Panc1 (cell line): ENCODE results near the gene IL1RAPL1.

Experiments
- POLR2AphosphoS5 ChIP-seq: IDR thresholded peaks from 2 replicates; pipeline ENCODE4 v1.6.1; 2012; ENCODE audit warnings: mild to moderate bottlenecking, low read depth, low read length, moderate library complexity
- SIN3A ChIP-seq: IDR thresholded peaks from 2 replicates; pipeline ENCODE4 v1.6.1; 2012; ENCODE audit warnings: low read depth, mild to moderate bottlenecking, low read length, moderate library complexity, borderline replicate concordance; ENCODE audit not compliant: insufficient read depth
- TCF7L2 ChIP-seq: IDR thresholded peaks from 2 replicates; pipeline ENCODE4 v1.6.1; 2011; ENCODE audit warnings: mild to moderate bottlenecking, low read depth, low read length, inconsistent platforms
- TF ChIP-seq, protein P1 (sequence below): fragments of 450-650 bp; IDR thresholded peaks from 2 replicates; pipeline ENCODE4 v1.5.1; 2017; ENCODE audit warnings: mild to moderate bottlenecking
- TF ChIP-seq, protein P2 (sequence below), 2 experiments: IDR thresholded peaks; 2 replicates each; pipeline ENCODE4 v1.6.1; 2011 to 2012; ENCODE audit warnings: low read depth in 2 of 2, control low read depth in 1 of 2, low read length in 1 of 2, mild to moderate bottlenecking in 1 of 2, moderate library complexity in 1 of 2; ENCODE audit not compliant: insufficient read depth in 1 of 2

DNA sequence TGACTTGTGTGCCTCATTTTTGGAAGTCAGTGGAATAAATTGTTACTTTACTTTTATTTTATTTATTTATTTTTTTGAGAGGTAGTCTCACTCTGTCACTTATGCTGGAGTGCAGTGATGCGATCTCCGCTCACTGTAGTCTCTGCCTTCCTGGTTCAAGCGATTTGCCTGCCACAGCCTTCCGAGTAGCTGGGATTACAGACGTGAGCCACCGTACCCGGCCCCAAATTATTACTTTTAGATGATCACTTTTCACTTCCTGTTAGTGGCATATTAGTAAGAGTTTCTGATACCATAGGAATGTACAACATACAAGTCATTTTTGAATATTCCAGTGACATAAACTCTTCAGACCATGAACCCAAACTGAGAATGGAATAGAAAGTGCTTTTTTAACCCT lies 1017.1 kb downstream of the IL1RAPL1 start:
- TF ChIP-seq, protein P1, sequence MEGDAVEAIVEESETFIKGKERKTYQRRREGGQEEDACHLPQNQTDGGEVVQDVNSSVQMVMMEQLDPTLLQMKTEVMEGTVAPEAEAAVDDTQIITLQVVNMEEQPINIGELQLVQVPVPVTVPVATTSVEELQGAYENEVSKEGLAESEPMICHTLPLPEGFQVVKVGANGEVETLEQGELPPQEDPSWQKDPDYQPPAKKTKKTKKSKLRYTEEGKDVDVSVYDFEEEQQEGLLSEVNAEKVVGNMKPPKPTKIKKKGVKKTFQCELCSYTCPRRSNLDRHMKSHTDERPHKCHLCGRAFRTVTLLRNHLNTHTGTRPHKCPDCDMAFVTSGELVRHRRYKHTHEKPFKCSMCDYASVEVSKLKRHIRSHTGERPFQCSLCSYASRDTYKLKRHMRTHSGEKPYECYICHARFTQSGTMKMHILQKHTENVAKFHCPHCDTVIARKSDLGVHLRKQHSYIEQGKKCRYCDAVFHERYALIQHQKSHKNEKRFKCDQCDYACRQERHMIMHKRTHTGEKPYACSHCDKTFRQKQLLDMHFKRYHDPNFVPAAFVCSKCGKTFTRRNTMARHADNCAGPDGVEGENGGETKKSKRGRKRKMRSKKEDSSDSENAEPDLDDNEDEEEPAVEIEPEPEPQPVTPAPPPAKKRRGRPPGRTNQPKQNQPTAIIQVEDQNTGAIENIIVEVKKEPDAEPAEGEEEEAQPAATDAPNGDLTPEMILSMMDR, result no peak
- TF ChIP-seq TCF7L2, result no peak
- no peak for TF ChIP-seq POLR2AphosphoS5
- TF ChIP-seq, protein P2, sequence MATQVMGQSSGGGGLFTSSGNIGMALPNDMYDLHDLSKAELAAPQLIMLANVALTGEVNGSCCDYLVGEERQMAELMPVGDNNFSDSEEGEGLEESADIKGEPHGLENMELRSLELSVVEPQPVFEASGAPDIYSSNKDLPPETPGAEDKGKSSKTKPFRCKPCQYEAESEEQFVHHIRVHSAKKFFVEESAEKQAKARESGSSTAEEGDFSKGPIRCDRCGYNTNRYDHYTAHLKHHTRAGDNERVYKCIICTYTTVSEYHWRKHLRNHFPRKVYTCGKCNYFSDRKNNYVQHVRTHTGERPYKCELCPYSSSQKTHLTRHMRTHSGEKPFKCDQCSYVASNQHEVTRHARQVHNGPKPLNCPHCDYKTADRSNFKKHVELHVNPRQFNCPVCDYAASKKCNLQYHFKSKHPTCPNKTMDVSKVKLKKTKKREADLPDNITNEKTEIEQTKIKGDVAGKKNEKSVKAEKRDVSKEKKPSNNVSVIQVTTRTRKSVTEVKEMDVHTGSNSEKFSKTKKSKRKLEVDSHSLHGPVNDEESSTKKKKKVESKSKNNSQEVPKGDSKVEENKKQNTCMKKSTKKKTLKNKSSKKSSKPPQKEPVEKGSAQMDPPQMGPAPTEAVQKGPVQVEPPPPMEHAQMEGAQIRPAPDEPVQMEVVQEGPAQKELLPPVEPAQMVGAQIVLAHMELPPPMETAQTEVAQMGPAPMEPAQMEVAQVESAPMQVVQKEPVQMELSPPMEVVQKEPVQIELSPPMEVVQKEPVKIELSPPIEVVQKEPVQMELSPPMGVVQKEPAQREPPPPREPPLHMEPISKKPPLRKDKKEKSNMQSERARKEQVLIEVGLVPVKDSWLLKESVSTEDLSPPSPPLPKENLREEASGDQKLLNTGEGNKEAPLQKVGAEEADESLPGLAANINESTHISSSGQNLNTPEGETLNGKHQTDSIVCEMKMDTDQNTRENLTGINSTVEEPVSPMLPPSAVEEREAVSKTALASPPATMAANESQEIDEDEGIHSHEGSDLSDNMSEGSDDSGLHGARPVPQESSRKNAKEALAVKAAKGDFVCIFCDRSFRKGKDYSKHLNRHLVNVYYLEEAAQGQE (IDR thresholded peaks at IDR 0.05; ENCODE audit: insufficient read depth in 1 of 2, low read depth in 2 of 2, low read length in 1 of 2), result no peak
- TF ChIP-seq SIN3A, result no peak
